Loucy (cell line): ENCODE measurements around the gene RBPJL.

Experiments
- H2AFZ ChIP-seq: fragments of 200-600 bp; sonication (generic); 2 replicates; pipeline ENCODE4 v1.6.0; 2016; ENCODE audit warnings: antibody characterized with exemption, mild to moderate bottlenecking, low read length, moderate library complexity
- H3F3A ChIP-seq: fragments of 200-600 bp; 2 replicates; pipeline ENCODE4 v1.6.0; 2016; ENCODE audit warnings: antibody characterized with exemption, low read depth, mild to moderate bottlenecking
- H3K27me3 ChIP-seq: fragments of 200-600 bp; sonication (generic); 2 replicates; pipeline ENCODE4 v1.6.1; 2014; ENCODE audit warnings: low read length, mild to moderate bottlenecking; ENCODE audit not compliant: insufficient read depth, poor library complexity, severe bottlenecking
- H3K36me3 ChIP-seq: fragments of 200-600 bp; sonication (generic); 2 replicates; pipeline ENCODE4 v1.6.1; 2016; ENCODE audit warnings: low read length; ENCODE audit not compliant: insufficient read depth
- H3K4me1 ChIP-seq: fragments of 200-600 bp; sonication (generic); 2 replicates; pipeline ENCODE4 v1.5.1; 2014; ENCODE audit warnings: low read length, mild to moderate bottlenecking; ENCODE audit not compliant: insufficient read depth, poor library complexity, severe bottlenecking
- H3K4me2 ChIP-seq: fragments of 200-600 bp; sonication (generic); 2 replicates; pipeline ENCODE4 v1.6.0; 2014; ENCODE audit warnings: antibody characterized with exemption, low read length, low read depth, mild to moderate bottlenecking; ENCODE audit not compliant: poor library complexity, severe bottlenecking
- H3K4me3 ChIP-seq: fragments of 200-600 bp; sonication (generic); 2 replicates; pipeline ENCODE4 v1.5.1; 2014; ENCODE audit warnings: low read length, mild to moderate bottlenecking, mixed read lengths; ENCODE audit not compliant: poor library complexity, severe bottlenecking
- H3K79me2 ChIP-seq: fragments of 200-600 bp; sonication (generic); 2 replicates; pipeline ENCODE4 v1.6.1; 2014; ENCODE audit warnings: low read length; ENCODE audit not compliant: insufficient read depth
- H3K9ac ChIP-seq: fragments of 200-600 bp; sonication (generic); 2 replicates; pipeline ENCODE4 v1.6.0; 2014; ENCODE audit warnings: mild to moderate bottlenecking, low read depth, low read length, moderate library complexity; ENCODE audit not compliant: poor library complexity, severe bottlenecking
- H3K9me2 ChIP-seq: fragments of 200-600 bp; sonication (generic); replicated peaks from 2 replicates; pipeline ENCODE4 v1.6.1; 2016; ENCODE audit warnings: low read depth, low read length, mixed read lengths
- H3K9me3 ChIP-seq: fragments of 200-600 bp; sonication (generic); 2 replicates; pipeline ENCODE4 v1.6.1; 2014; ENCODE audit warnings: mild to moderate bottlenecking, antibody characterized with exemption, low read length, low read depth; ENCODE audit not compliant: insufficient read depth
- H4K20me1 ChIP-seq: fragments of 200-600 bp; sonication (generic); 2 replicates; pipeline ENCODE4 v1.6.0; 2014; ENCODE audit warnings: antibody characterized with exemption, low read length, mild to moderate bottlenecking; ENCODE audit not compliant: insufficient read depth, poor library complexity, severe bottlenecking
- EZH2phosphoT487 ChIP-seq: fragments of 200-600 bp; IDR thresholded peaks from 2 replicates; pipeline ENCODE4 v1.6.1; 2018; ENCODE audit warnings: antibody characterized with exemption, mild to moderate bottlenecking, moderate library complexity, borderline replicate concordance
- TF ChIP-seq, protein P1 (sequence below): fragments of 200-600 bp; sonication (generic); conservative IDR thresholded peaks from 2 replicates; pipeline ENCODE4 v1.5.1; 2014; ENCODE audit warnings: mild to moderate bottlenecking, antibody characterized with exemption, low read length

Gene RBPJL

DNA sequence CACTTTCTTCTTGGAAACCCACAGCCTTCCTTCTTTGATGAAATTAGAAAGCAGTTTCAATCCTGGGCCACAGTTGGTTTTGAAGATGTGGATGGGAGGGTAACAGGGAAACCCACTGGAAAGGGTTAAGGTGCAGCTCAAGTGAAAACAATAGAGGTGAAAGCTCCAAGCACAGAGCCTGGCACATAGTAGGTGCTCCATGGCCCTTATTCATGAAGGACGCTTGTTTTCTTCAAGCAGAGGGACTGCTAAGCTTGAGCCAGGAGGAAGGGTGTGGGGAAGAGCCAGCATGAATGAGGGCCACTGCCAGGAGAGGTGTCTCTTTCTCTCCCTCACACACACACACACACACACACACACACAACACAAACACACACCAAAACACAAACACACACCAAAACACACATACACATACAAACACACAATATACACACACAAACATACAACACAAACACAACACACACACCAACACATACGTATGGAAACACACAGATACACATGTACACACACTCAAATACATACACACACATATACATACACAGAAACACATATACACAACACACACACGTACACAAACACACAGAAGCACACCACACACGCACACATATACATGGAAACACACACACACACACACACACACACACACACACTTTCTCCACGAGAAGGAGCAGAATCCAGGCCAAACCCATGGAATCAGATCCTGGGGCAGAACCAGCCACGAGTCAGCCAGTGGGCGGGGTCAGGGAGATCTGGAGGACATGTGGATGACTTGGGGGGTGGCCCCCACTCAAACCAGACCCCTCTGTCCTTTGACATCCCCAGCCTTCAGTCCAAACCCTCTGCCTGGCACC is 23.7 kb upstream of the RBPJL start:
- Histone ChIP-seq H4K20me1 (no peaks in the 10 kb centered on the region), H3K9me2 (no peaks in the 10 kb centered on the region), H3K4me2 (no peak overlapping the region), H2AFZ (no peak overlapping the region), H3K79me2 (no peaks in the 10 kb centered on the region), H3K4me1 (no peaks in the 10 kb centered on the region), H3K27me3 (no peaks in the 10 kb centered on the region), H3K4me3 (no peak overlapping the region), H3K9me3 (no peaks in the 10 kb centered on the region), H3K36me3 (no peaks in the 10 kb centered on the region), H3K9ac (no peak overlapping the region), H3F3A (no peaks in the 10 kb centered on the region)
- TF ChIP-seq EZH2phosphoT487: no peak
- TF ChIP-seq, protein P1, sequence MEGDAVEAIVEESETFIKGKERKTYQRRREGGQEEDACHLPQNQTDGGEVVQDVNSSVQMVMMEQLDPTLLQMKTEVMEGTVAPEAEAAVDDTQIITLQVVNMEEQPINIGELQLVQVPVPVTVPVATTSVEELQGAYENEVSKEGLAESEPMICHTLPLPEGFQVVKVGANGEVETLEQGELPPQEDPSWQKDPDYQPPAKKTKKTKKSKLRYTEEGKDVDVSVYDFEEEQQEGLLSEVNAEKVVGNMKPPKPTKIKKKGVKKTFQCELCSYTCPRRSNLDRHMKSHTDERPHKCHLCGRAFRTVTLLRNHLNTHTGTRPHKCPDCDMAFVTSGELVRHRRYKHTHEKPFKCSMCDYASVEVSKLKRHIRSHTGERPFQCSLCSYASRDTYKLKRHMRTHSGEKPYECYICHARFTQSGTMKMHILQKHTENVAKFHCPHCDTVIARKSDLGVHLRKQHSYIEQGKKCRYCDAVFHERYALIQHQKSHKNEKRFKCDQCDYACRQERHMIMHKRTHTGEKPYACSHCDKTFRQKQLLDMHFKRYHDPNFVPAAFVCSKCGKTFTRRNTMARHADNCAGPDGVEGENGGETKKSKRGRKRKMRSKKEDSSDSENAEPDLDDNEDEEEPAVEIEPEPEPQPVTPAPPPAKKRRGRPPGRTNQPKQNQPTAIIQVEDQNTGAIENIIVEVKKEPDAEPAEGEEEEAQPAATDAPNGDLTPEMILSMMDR: no peak

DNA sequence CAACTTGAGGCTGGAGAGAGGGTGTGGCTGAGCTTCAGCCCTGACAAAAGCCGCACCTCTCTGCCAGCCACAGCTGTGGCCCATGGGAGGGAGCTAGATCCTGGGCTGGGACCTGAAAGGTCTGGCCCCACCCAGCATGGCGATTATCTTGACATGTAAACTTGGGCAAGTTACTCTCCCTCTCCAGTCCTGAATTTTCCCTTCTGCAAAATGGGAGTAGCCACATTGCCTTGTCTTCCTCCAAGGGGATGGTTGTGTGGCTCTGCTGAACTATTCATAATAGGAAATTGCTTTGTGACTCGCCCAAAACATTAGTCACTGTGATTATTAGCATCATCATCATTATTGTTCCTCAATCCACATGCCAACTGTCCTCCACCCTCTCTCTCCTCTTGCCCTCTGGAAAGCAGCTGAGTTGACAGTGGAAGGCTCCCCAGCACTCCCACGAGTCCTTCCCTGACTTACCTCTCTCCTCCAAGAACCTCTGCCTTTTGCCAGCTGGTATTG is 23.0 kb upstream of the RBPJL start:
- H3F3A ChIP-seq: no peaks in the 10 kb centered on the region
- H3K9ac ChIP-seq: no peak overlapping the region
- no peaks in the 10 kb centered on the region for H3K27me3 ChIP-seq
- no peaks in the 10 kb centered on the region for H3K9me2 ChIP-seq
- H3K4me1 ChIP-seq: no peaks in the 10 kb centered on the region
- no peak overlapping the region for H3K4me2 ChIP-seq
- H4K20me1 ChIP-seq: no peaks in the 10 kb centered on the region
- H3K79me2 ChIP-seq: no peaks in the 10 kb centered on the region
- no peaks in the 10 kb centered on the region for H3K36me3 ChIP-seq
- TF ChIP-seq, protein P1: no peak
- H2AFZ ChIP-seq: no peak overlapping the region
- H3K4me3 ChIP-seq: no peak overlapping the region
- H3K9me3 ChIP-seq: no peaks in the 10 kb centered on the region

DNA sequence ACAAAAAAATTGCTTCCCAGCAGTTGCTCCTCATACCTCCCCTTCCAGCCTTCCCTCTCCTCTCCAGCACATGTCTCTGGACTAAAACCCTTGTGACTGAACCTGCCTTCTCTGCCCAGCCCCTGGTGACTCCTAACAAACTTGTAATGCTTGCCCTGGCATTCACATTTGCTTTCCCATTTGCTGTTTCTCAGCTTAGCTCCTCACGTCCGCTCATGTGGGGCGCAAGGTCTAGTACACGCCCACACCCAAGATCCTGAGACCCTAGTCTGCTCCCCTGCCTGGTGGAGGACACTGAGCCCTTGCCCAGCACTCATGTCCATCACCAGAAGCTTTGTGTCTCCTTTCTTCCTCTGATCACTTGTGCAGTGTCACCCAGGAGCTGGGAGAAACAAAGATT is 18.3 kb upstream of the RBPJL start:
- H3K4me1 ChIP-seq: no peaks in the 10 kb centered on the region
- H3K4me2 ChIP-seq: no peak overlapping the region
- no peaks in the 10 kb centered on the region for H3K36me3 ChIP-seq
- no peak overlapping the region for H2AFZ ChIP-seq
- no peaks in the 10 kb centered on the region for H4K20me1 ChIP-seq
- no peaks in the 10 kb centered on the region for H3K9me2 ChIP-seq
- no peaks in the 10 kb centered on the region for H3K9me3 ChIP-seq
- H3F3A ChIP-seq: no peaks in the 10 kb centered on the region
- TF ChIP-seq, protein P1: no peak
- TF ChIP-seq EZH2phosphoT487: no peak
- H3K27me3 ChIP-seq: no peaks in the 10 kb centered on the region
- no peak overlapping the region for H3K9ac ChIP-seq
- no peaks in the 10 kb centered on the region for H3K79me2 ChIP-seq
- no peak overlapping the region for H3K4me3 ChIP-seq
